ENCODE data around the gene JMY.

DNA sequence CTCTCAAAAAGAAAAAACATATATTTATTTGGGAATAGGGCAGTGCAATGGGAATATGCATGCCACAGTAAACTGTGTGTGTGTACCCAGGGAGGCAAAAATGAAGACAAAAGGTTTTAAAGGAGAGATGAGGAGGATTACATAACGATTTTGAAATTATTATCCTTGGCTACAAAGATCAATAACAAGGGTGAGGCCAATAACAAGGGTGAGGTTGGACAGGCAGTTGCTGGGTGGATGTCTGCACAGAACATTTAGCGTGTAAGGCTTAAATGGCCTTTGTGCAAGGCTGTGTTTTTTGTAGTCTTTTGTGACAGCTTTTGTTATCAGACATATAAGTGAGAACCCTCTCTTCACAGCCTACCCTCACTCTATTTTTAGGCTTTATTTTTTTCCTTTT, 114.0 kb downstream of the JMY start:
- TF ChIP-seq, protein P1, sequence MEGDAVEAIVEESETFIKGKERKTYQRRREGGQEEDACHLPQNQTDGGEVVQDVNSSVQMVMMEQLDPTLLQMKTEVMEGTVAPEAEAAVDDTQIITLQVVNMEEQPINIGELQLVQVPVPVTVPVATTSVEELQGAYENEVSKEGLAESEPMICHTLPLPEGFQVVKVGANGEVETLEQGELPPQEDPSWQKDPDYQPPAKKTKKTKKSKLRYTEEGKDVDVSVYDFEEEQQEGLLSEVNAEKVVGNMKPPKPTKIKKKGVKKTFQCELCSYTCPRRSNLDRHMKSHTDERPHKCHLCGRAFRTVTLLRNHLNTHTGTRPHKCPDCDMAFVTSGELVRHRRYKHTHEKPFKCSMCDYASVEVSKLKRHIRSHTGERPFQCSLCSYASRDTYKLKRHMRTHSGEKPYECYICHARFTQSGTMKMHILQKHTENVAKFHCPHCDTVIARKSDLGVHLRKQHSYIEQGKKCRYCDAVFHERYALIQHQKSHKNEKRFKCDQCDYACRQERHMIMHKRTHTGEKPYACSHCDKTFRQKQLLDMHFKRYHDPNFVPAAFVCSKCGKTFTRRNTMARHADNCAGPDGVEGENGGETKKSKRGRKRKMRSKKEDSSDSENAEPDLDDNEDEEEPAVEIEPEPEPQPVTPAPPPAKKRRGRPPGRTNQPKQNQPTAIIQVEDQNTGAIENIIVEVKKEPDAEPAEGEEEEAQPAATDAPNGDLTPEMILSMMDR (tag by site-specific recombination; IDR thresholded peaks at IDR 0.05), result no peak
- TF ChIP-seq, protein P2, sequence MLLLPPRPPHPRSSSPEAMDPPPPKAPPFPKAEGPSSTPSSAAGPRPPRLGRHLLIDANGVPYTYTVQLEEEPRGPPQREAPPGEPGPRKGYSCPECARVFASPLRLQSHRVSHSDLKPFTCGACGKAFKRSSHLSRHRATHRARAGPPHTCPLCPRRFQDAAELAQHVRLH (tag by site-specific recombination; IDR thresholded peaks at IDR 0.05), result no peak
- TF ChIP-seq KLF1 (tag by site-specific recombination; IDR thresholded peaks at IDR 0.05) (no peak), ZNF701 (tag by site-specific recombination; IDR thresholded peaks at IDR 0.05) (no peak), ZNF670 (tag by site-specific recombination; IDR thresholded peaks at IDR 0.05; ENCODE audit: low read depth) (no peak)
